ENCODE measurements around the gene EIF3K.

GRCh38 chr19:38657633-38658222 is 38.7 kb downstream of the EIF3K start:
- TF ChIP-seq CTCF (conservative IDR thresholded peaks at IDR 0.05 in 1 of 2, IDR thresholded peaks at IDR 0.05 in 1 of 2; ENCODE audit: extremely low read depth in 1 of 2, insufficient read depth in 1 of 2, low read depth in 1 of 2, low read length in 2 of 2) (no peak), EZH2 (IDR thresholded peaks at IDR 0.05; ENCODE audit: borderline replicate concordance, low read length) (no peak)

Data from mammary epithelial cell (primary cell).